Measurements from ENCODE around the gene CYP2D6. TPM values are rescaled to one million over a fixed set of nuclear protein-coding genes. Genes with fewer than 3 reads are reported as not detected.
"Not testable (repeated sequence)": the region's sequence is repeated elsewhere in the genome, so short reads cannot be mapped to it uniquely, and the experiment has no call there.

The CYP2D6 gene
- total RNA-seq, 2 experiments from 2014 or later, result 1.9 to 2.4 TPM

DNA sequence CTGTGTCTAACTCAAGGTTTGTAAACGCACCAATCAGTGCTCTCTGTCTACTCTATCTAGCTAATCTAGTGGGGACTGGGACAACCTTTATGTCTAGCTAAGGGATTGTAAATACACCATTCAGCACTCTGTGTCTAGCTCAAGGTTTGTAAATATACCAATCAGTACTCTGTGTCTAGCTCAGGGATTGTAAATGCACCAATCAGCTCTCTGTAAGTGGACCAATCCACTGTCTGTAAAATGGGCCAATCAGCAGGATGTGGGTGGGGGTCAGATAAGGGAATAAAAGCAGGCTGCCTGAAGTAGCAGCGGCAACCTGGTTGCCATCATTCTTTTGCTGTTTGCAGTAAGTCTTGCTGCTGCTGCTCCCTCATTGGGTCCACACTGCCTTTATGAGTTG, 8.4 kb upstream of the CYP2D6 start:
- DNase-seq, result no peak
- no peaks in the 10 kb centered on the region for H3K9me3 Mint-ChIP-seq
- no peaks in the 10 kb centered on the region for H3K27me3 Mint-ChIP-seq
- POLR2A ChIA-PET, result interaction anchor here (1.0 kb wide), 1 partner anchor 48 kb away, joined by 3 read pairs; the partner anchor contains the start of gene NDUFA6
- peaks cover 3% of the 10 kb centered on the region for H3K36me3 Mint-ChIP-seq (ENCODE audit: low read depth)
- H3K4me3 Mint-ChIP-seq, result no peak overlapping the region
- H3K27ac Mint-ChIP-seq, result no peak overlapping the region
- CTCF ChIA-PET, result no interaction called here
- H3K4me1 Mint-ChIP-seq, result no peaks in the 10 kb centered on the region

DNA sequence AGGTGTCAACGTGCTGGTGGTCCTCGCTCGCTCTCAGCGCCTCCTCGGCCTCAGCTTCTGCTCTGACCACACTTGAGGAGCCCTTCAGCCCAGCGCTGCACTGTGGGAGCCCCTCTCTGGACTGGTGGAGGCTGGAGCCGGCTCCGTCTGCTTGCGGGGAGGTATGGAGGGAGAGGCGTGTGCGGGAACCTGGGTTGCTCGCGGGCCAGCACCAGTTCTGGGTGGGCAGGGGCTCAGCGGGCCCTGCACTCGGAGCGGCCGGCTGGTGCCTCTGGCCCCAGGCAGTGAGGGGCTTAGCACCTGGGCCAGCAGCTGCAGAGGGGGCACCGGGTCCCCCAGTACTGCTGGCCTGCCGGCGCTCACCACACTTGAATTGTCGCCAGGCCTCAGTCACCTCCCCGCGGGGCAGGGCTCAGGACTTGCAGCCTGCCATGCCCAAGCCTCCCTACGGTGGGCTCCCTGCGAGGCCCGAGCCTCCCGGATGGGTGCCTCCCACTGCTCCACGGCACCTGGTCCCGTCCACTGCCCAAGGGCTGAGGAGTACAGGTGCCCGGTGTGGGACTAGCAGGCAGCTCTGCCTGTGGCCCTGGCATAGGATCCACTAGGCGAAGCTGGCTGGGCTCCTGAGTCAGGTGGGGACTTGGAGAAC, 7.6 kb upstream of the CYP2D6 start:
- Mint-ChIP-seq H3K36me3 (ENCODE audit: low read depth) (peaks cover 2% of the 10 kb centered on the region), H3K4me1 (no peaks in the 10 kb centered on the region), H3K9me3 (no peaks in the 10 kb centered on the region), H3K27ac (no peak overlapping the region), H3K27me3 (no peaks in the 10 kb centered on the region), H3K4me3 (no peak overlapping the region)
- POLR2A ChIA-PET, result interaction anchor here (1.0 kb wide), 1 partner anchor 47 kb away, joined by 3 read pairs; the partner anchor contains the start of gene NDUFA6
- DNase-seq, result no peak
- CTCF ChIA-PET, result no interaction called here

DNA sequence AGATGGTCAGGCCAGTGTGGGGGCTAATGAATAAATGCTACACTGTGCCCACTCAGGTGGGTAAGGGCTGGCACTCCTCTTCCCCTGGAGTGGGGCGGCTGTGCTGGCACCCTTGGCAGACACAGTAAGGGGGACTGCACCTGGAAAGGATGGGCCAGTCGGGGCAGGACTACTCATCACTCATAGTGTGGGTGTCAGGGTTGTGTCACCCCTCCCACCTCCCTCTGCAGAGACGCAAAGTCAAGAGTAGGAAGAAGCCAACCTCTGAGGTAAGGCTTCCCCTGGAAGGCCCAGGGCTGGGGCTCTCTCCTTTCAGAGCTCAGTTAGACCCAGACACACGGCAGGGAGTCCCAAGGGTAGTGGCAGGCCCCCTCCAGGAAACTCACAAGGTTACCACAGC, 5.1 kb upstream of the CYP2D6 start:
- DNase-seq; H3K4me1 Mint-ChIP-seq; H3K9me3 Mint-ChIP-seq; H3K4me3 Mint-ChIP-seq; POLR2A ChIA-PET; H3K36me3 Mint-ChIP-seq (ENCODE audit: low read depth); H3K27me3 Mint-ChIP-seq; H3K27ac Mint-ChIP-seq: not testable (repeated sequence)
- CTCF ChIA-PET, result interaction anchor here (1.9 kb wide), 1 partner anchor 45 kb away, joined by 7 read pairs; the partner anchor contains the start of gene NDUFA6

DNA sequence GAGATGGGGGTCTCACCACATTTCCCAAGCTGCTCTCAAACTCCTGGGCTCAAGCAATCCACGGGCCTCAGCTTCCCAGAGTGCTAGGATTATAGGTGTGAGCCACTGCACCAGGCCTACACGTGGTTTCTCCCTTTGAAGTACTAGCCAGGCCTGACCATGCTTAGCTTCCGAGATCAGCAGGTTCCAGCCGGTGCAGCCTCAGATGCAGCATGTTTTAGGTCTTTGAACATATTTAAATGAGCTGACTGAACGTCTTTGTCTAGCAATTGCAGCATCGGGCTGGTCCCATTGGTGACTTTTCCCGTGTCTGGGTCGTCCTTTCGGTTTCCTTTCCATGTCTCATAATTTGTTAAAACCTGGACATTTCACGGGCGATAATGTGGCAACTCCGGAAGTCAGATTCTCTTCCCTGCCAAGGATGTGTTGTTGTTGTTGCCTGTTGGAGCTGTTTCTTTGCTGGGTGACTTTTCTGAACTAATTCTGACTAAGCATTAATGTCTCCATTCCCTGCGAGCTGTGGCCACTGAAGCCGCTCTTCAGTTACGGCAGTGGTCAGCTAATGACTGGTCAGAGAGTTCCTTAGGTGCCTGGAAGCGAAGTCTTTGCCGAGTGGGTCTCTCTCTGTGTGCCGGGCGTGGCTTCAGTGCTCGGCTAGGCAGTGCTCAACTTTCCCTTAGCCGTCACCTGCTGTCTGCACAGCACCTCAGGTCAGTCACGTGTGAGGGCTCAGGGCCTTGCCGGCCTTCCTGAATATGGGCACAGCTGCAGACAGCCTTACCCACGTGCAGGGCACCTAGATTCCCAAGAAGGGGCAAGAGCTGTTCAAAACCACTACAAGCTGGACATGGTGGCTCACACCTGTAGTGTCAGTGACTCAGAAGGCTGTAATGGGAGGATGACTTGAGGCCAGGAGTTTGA, 3.8 kb upstream of the CYP2D6 start:
- H3K9me3 Mint-ChIP-seq, result no peaks in the 10 kb centered on the region
- no peak overlapping the region for H3K4me3 Mint-ChIP-seq
- no peaks in the 10 kb centered on the region for H3K36me3 Mint-ChIP-seq (ENCODE audit: low read depth)
- POLR2A ChIA-PET, result interaction anchor here (0.7 to 1.8 kb wide), 5 partner anchors 12 to 374 kb away, joined by 3 to 5 read pairs (median 4); partner anchors contain the start of genes NDUFA6 and SMDT1
- H3K4me1 Mint-ChIP-seq, result no peaks in the 10 kb centered on the region
- no peak overlapping the region for H3K27ac Mint-ChIP-seq
- CTCF ChIA-PET, result interaction anchor here (1.9 kb wide), 1 partner anchor 44 kb away, joined by 7 read pairs; the partner anchor contains the start of gene NDUFA6
- no peaks in the 10 kb centered on the region for H3K27me3 Mint-ChIP-seq
- no peak for DNase-seq

DNA sequence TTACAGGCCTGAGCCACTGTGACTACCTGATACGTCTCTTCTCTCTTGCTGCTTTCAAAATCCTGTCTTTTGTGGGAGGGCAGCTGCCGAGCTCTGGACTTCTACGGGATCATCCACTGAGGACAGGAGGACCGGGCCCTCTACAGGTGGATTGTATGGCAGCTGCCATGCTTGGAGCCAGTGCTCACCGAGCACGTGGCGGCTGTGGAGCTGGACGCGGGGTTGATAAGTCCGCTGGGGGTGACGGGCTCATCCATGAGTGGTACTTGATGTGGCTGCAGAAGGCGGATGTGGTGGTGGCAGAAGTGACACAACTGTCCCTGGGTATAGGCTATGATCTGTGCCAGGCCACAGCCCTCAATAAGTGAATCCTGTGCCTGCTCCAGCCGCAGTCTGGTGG, 1.8 kb upstream of the CYP2D6 start:
- ChIA-PET CTCF (interaction anchor here (2.1 kb wide), 1 partner anchor 42 kb away, joined by 7 read pairs; the partner anchor contains the start of gene NDUFA6), POLR2A (no interaction called here)
- Mint-ChIP-seq H3K4me3 (no peak overlapping the region), H3K27me3 (no peaks in the 10 kb centered on the region), H3K36me3 (ENCODE audit: low read depth) (no peaks in the 10 kb centered on the region), H3K9me3 (no peaks in the 10 kb centered on the region), H3K27ac (no peak overlapping the region), H3K4me1 (no peaks in the 10 kb centered on the region)
- DNase-seq, result no peak

DNA sequence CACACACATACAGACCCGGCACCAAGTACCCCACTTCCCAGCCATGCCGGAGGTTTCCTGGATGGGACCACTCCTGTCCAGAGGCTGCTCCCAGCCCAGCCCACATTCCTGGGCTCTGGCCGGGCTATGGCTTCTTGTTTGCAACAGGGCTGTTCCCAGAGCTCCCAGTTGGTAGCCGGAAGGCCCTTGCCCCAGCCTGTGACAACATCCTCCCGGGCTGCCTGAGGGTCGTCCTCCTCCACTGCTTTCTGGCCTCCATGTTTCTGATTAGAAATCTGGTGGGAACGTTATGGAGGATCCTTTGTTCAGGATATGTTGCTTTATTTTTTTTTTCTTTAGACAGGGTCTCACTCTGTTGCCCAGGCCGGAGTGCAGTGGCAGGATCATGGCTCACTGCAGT, 952 bp upstream of the CYP2D6 start:
- Mint-ChIP-seq H3K9me3 (no peaks in the 10 kb centered on the region), H3K4me1 (no peaks in the 10 kb centered on the region), H3K27me3 (no peaks in the 10 kb centered on the region), H3K27ac (no peak overlapping the region), H3K4me3 (no peak overlapping the region), H3K36me3 (ENCODE audit: low read depth) (no peaks in the 10 kb centered on the region)
- no peak for DNase-seq
- ChIA-PET CTCF (interaction anchor here (2.1 kb wide), 1 partner anchor 41 kb away, joined by 7 read pairs; the partner anchor contains the start of gene NDUFA6), POLR2A (no interaction called here)

DNA sequence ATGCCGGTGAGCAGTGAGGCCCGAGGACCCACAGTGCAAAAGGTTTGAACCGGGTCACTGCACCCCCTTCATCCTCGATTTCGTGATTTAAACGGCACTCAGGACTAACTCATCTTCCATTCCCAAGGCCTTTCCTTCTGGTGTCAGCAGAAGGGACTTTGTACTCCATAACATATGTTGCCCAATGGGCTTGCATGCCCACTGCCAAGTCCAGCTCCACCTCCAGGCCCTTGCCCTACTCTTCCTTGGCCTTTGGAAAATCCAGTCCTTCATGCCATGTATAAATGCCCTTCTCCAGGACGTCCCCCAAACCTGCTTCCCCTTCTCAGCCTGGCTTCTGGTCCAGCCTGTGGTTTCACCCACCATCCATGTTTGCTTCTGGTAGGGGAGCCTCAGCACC, 428 bp downstream of the CYP2D6 start:
- H3K27me3 Mint-ChIP-seq; H3K9me3 Mint-ChIP-seq; CTCF ChIA-PET; POLR2A ChIA-PET; H3K4me1 Mint-ChIP-seq; H3K27ac Mint-ChIP-seq; H3K4me3 Mint-ChIP-seq; DNase-seq; H3K36me3 Mint-ChIP-seq (ENCODE audit: low read depth): not testable (repeated sequence)

DNA sequence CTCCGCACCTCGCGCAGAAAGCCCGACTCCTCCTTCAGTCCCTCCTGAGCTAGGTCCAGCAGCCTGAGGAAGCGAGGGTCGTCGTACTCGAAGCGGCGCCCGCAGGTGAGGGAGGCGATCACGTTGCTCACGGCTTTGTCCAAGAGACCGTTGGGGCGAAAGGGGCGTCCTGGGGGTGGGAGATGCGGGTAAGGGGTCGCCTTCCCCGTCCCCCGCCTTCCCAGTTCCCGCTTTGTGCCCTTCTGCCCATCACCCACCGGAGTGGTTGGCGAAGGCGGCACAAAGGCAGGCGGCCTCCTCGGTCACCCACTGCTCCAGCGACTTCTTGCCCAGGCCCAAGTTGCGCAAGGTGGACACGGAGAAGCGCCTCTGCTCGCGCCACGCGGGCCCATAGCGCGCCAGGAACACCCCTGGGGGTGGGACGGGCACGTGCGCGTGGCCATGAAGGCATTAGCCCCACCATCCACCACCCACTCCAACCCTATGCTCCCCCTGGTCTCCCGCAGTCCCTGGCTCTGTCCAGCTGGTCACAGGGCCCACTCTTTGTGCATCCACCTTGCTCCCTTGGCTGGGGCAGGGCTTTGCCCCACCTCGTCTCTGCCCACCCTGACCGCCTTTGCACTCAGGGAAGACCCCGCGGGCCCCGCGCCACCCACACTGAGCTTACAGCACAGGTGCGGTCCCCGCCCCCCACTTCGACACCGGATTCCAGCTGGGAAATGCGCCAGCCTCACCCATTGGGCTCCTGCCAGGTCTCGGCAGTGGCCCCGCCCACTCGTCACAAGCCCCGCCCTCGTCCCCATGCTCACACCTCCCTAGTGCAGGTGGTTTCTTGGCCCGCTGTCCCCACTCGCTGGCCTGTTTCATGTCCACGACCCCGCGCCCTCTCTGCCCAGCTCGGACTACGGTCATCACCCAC, 1.6 kb downstream of the CYP2D6 start:
- H3K4me1 Mint-ChIP-seq; H3K27ac Mint-ChIP-seq; H3K9me3 Mint-ChIP-seq; H3K4me3 Mint-ChIP-seq; H3K27me3 Mint-ChIP-seq; CTCF ChIA-PET; POLR2A ChIA-PET; H3K36me3 Mint-ChIP-seq (ENCODE audit: low read depth); DNase-seq: not testable (repeated sequence)

DNA sequence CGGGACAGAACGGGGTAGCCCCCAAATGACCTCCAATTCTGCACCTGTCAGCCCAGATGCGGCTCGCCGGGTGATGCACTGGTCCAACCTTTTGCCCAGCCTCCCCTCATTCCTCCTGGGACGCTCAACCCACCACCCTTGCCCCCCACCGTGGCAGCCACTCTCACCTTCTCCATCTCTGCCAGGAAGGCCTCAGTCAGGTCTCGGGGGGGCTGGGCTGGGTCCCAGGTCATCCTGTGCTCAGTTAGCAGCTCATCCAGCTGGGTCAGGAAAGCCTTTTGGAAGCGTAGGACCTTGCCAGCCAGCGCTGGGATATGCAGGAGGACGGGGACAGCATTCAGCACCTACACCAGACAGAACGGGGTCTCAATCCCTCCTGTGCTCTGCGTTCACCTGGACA, 2.6 kb downstream of the CYP2D6 start:
- CTCF ChIA-PET; H3K4me1 Mint-ChIP-seq; DNase-seq; H3K9me3 Mint-ChIP-seq; POLR2A ChIA-PET; H3K27ac Mint-ChIP-seq; H3K27me3 Mint-ChIP-seq; H3K36me3 Mint-ChIP-seq (ENCODE audit: low read depth); H3K4me3 Mint-ChIP-seq: not testable (repeated sequence)

DNA sequence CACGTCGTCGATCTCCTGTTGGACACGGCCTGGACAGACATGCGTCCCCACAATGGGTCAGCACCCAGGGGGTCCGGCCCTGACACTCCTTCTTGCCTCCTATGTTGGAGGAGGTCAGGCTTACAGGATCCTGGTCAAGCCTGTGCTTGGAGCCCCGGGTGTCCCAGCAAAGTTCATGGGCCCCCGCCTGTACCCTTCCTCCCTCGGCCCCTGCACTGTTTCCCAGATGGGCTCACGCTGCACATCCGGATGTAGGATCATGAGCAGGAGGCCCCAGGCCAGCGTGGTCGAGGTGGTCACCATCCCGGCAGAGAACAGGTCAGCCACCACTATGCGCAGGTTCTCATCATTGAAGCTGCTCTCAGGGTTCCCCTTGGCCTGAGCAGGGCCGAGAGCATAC, 3.0 kb downstream of the CYP2D6 start:
- Mint-ChIP-seq H3K27ac (no peak overlapping the region), H3K27me3 (no peaks in the 10 kb centered on the region), H3K4me1 (no peaks in the 10 kb centered on the region), H3K36me3 (ENCODE audit: low read depth) (no peaks in the 10 kb centered on the region), H3K9me3 (no peaks in the 10 kb centered on the region), H3K4me3 (no peak overlapping the region)
- ChIA-PET CTCF (no interaction called here), POLR2A (no interaction called here)
- no peak for DNase-seq

DNA sequence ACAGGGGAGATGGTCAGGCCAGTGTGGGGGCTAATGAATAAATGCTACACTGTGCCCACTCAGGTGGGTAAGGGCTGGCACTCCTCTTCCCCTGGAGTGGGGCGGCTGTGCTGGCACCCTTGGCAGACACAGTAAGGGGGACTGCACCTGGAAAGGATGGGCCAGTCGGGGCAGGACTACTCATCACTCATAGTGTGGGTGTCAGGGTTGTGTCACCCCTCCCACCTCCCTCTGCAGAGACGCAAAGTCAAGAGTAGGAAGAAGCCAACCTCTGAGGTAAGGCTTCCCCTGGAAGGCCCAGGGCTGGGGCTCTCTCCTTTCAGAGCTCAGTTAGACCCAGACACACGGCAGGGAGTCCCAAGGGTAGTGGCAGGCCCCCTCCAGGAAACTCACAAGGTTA, 7.1 kb downstream of the CYP2D6 start:
- CTCF ChIA-PET, result interaction anchor here (2.5 kb wide), 1 partner anchor 33 kb away, joined by 10 read pairs; the partner anchor contains the start of gene NDUFA6

DNA sequence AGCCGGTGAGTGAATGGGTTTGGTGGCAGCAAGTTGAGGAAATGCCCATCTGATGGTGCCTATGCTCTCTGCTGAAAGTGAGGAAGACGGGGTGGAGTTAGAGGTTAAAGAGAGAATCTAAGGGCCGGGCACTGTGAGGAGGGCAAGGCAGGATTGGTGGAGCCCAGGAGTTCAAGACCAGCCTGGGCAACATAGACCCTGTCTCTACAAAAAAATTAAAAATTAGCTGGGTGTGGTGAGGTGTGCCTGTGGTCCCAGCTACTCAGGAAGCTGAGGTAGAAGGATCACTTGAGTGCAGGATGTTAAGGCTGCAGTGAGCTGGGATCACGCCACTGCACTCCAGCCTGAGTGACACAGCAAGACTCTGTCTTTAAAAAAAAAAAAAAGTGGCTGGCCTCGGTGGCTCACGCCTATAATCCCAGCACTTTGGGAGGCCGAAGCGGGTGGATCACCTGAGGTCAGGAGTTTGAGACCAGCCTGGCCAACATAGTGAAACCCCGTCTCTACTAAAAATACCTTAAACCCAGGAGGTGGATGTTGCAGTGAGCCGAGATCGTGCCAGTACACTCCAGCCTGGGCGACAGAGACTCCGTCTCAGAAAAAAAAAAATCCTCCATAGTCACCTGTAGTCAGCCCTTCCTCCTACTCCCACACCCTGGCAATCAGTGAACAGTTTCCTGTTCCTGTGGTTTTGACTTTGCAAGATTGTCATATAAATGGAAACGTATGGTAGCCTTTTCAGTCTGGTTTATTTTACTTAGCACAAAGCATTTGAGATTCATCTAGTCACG, 10.2 kb downstream of the CYP2D6 start:
- CTCF ChIA-PET, result interaction anchor here (0.6 to 1.2 kb wide), 2 partner anchors 10 to 29 kb away, joined by 3 read pairs; no protein-coding TSS in a partner anchor
- peak; percentile 50 for DNase-seq
- POLR2A ChIA-PET, result interaction anchor here (0.7 to 1.6 kb wide), 5 partner anchors 14 to 173 kb away, joined by 3 to 19 read pairs (median 3); partner anchors contain the start of genes CENPM, NAGA and NDUFA6
- H3K4me1 Mint-ChIP-seq, result peaks cover 41% of the 10 kb centered on the region
- peaks cover 13% of the 10 kb centered on the region for H3K36me3 Mint-ChIP-seq (ENCODE audit: low read depth)
- H3K9me3 Mint-ChIP-seq, H3K27me3 Mint-ChIP-seq: not testable (repeated sequence)
- H3K27ac Mint-ChIP-seq, result peak overlapping the region; percentile 87
- peak overlapping the region; percentile 62 for H3K4me3 Mint-ChIP-seq

More for the DNA sequence above, 7.1 kb downstream of the CYP2D6 start:
- H3K36me3 Mint-ChIP-seq (ENCODE audit: low read depth); DNase-seq; H3K27me3 Mint-ChIP-seq; H3K4me3 Mint-ChIP-seq; POLR2A ChIA-PET; H3K9me3 Mint-ChIP-seq; H3K27ac Mint-ChIP-seq: not testable (repeated sequence)
- peaks cover 37% of the 10 kb centered on the region for H3K4me1 Mint-ChIP-seq

Measured in activated CD4-positive, alpha-beta memory T cell treated with anti-CD3 and anti-CD28 coated beads, Interleukin-2, amount 10 ng/mL, durations not matched to agents 7 days and 5 days (primary cell).